ENCODE results near the gene PLEKHH2.

- no peak for TF ChIP-seq CTCF (conservative IDR thresholded peaks at IDR 0.05; ENCODE audit: low read depth in 2 of 2)
- TF ChIP-seq REST (IDR thresholded peaks at IDR 0.05; ENCODE audit: unreplicated experiment), result no peak
- TF ChIP-seq EZH2 (IDR thresholded peaks at IDR 0.05; ENCODE audit: low read depth, unreplicated experiment), result no peak
- no peak for TF ChIP-seq POLR2AphosphoS5 (IDR thresholded peaks at IDR 0.05; ENCODE audit: low read depth)
- TF ChIP-seq EZH2phosphoT487 (IDR thresholded peaks at IDR 0.05; ENCODE audit: unreplicated experiment), result no peak
These were observed 174.9 kb downstream of the PLEKHH2 start for GRCh38 chr2:43812006-43812405.
